ENCODE results near the gene ATP9A. TPM values are rescaled to one million over a fixed set of nuclear protein-coding genes. Genes with fewer than 3 reads are reported as not detected.

The ATP9A gene
- polyA plus RNA-seq, 12 donors, result 30.6 to 92.7 (median 60.4) TPM

DNA sequence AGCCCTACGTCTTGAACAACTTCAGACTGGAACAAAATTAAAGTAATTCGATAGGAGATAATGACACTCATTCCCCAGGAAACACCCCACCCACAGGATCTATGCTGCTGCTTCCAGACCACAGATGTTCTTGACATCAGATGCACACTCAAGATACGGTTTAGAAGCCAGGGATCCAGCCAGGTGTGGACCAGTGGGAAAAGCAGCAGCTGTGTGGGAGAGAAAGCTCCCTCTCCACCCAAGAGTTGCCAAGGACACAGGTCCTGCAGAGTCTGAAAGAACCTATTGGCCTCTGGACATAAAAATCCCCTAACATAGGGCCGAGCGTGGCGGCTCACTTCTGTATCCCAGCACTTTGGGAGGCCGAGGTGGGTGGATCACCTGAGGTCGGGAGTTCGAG, 133.9 kb downstream of the ATP9A start:
- DNase-seq, result peak; percentile 28

DNA sequence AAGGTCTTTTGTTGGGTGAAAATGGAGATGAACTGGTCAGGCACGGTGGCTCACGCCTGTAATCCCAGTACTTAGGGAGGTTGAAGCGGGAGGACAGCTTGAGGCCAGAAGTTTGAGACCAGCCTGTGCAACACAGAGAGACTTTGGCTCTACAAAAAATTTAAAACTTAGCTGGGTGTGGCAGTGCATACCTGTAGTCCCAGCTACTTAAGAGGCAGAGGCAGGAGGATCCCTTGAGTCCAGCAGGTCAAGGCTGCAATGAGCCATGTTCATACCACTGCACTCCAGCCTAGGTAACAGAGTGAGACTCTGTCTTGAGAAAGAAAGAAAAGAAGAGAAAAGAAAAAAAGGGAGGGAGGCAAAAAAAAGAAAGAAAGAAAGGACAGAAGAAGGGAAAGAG, 134.8 kb downstream of the ATP9A start:
- no peak for DNase-seq

DNA sequence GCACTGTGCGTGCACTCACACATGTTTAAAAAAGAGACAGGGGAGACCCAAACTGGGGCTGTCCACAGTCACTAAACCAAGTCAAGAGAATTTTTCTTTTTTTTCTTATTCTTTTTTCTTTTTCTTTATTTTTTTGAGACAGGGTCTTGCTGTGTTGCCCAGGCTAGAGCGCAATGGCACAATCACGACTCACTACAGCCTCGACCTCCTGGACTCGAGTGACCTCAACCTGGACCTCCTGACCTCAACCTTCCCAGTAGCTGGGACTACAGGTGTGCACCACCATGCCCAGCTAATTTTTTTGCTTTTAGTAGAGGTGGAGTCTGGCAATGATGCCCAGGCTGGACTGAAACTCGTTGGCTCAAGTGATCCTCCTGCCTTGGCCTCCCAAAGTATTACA, 136.2 kb downstream of the ATP9A start:
- no peak for DNase-seq

DNA sequence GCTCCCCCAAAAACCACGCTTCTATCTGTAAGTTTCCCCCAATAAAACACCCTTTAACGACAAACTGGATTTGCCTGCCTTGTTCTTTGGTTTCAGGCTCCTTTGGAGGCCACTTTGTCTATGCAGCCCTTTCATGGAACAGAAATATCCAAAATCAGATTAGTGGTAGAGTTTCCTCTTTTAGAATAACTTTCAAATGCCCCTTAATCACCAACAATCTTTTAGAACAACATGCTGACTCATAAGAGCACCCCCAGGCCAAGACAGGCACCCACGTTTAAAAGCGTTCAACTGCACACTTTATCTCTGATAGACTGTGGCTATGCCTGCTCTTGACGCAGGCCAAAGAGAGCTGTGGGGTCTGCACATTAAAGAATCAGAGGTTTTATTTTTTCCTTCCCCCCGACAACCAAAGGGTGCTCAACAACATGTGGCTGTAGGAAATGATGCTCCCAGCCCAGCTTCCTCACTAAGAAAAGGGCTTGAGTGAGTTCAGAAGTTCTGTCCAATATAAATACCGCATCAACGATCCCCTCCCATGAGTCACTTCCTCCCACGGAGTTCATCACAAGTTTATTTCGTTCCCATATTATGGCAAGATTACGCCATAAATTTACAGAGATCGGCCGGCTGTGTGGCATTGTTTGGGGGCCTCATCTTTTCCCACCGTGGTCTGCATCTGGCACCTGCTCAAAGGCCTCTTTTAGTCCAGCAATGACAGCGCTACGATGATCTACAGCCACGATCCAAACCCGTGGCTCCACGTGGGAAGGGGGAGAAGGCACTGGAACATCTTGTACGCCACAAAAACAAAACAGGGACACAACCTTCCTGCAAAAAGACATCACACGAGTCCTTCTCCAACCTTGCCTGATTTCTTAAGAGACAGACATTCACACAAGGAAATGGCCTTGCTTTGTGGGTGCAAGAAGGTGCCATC, 136.9 kb downstream of the ATP9A start:
- DNase-seq, result peak; percentile 84

DNA sequence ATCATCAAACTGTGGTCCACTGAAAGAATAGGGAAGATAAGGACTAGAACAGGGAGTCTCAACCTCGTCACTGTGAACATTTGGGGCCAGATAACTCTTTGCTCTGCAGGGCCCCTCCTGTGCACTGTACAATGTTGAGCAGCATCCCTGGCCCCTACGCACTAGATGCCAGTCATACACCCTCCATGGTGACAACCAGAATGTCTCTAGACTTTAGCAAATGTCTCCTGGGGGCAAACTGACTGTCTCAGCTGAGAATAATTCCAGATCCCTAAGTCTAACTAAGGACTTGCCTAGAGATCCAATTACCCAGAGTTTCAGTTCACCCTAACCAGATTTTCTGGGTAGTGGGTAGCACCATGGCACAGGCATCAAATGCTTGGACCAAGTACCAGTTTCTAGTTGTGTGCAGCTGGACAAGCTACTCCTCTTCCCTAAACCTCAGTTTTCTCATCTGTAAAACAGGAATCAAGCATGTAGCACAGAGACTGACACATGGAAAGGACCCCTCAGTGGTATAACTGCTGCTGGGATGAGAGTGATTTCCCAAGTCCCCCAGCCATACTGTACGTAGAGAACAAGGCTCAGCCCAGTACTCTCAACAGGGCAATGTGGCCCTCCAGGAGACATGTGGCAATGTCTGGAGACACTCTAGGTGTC, 138.7 kb downstream of the ATP9A start:
- DNase-seq, result no peak

DNA sequence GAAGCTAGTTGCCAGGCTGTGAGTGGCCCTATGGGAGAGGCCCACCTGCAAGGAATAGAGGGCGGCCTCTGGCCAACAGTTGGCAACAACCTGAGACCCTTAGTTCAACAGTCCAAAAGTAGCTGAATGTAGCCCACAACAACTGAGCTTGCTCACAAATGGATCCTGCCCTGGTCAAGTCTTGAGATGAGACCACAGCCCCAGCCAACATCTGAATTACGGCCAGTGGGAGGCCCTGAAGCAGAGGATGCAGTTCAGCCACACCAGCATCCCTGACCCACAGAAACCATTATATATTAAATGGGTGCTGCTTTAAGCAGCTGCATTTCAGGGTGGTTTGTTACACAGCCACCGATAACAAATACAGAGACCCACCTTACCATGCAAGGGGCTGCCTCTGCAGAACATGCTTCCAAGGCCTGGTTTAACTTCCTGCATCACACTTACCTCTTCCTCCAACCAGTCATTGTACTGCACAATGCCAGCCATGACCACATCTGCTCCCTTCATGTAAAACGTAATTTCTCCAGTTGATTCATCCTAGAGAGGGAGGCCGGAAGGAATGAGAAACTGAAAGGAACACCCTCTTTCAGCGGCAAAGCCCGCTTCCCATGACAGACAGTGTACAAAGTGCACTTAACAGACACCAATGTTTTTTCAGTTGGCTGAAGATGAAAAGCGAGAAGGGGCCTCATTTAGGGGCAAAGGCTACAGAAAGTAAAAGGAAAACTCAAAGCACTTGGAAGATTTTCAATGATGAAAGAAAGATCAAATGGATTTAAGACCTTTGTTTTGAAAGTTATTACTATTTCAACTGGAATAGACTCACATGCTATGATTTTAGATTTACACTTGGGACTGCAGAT, 139.4 kb downstream of the ATP9A start:
- no peak for DNase-seq

DNA sequence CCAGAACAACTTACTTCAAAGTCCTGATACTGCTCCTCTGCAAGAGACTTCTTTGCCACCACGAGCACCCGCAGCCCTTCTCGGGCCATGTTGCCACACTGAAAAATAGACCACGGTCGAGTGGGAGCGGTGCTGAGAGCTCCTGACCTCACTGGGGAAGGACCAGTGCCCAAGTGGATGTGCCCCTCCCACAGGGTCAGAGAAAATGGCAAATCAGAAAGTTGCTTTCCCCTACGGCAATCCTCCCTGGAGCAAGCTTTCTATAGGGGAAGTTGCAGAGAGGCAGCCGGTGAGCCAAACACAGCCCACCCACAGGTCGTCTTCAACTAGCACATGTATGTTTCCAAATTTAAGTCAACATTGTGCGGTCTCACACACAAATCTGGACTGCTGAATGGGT, 140.6 kb downstream of the ATP9A start:
- no peak for DNase-seq

DNA sequence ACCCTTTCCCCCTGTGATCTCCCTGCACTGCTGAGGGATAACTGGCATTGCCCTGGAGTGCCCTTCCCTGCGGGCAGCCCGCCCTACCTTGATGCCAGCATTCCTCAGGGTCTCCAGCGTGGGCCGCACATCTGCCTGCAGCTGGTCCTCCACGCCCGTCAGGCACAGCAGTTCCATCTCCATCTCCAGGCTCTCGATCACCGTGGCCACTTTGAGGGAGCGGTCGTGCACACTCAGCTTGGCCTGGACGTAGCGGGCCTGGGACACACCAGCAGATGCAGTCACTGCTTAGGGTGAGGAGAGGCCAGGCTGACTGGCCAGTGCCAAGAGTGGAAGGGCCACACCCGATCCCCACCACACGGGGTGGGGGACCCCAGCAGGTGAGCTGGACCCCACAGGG, 143.1 kb downstream of the ATP9A start:
- DNase-seq, result no peak

DNA sequence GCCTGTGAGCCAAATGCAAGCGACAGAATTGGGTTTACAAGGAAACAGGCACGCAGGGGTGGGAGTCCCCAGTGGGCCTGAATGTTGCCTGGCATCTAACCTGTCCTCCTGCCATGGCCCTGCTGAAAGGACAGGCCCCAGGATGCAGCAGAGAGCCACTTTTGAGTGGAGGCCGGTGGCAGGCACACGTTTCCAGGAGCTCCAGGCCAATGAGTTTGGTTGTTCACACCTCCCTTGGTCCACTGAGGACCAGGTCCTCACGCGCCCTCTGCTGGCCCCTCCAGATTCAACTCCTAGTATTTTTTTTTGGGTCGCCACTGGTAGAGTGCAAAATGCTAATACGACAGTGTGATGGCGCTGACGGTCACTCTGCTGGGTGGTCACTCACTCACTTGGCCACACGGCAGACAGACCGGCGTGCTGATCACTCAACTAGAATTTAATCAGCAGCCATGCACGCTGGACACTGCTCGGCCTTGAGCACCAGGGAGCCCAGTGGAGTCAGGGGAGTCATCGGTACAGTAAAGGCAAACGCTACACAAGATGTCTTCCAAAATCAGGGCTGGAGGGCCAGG, 143.9 kb downstream of the ATP9A start:
- peak; percentile 64 for DNase-seq

DNA sequence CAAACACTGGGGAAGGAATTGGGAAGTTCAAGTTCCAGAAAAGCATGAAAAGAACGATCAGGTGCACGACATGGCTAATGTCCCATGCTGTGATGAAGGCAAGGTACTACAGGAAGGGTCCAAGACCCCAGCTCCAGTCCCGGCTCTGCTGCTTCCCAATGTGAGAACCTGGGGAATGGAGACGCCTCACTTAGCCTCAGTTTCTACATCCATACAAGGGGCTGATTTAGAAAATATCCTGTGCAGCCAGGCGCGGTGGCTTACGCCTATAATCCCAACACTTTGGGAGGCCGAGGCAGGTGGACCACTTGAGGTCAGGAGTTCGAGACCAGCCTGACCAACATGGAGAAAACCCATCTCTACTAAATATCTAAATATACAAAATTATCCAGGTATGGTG, 144.9 kb downstream of the ATP9A start:
- no peak for DNase-seq

DNA sequence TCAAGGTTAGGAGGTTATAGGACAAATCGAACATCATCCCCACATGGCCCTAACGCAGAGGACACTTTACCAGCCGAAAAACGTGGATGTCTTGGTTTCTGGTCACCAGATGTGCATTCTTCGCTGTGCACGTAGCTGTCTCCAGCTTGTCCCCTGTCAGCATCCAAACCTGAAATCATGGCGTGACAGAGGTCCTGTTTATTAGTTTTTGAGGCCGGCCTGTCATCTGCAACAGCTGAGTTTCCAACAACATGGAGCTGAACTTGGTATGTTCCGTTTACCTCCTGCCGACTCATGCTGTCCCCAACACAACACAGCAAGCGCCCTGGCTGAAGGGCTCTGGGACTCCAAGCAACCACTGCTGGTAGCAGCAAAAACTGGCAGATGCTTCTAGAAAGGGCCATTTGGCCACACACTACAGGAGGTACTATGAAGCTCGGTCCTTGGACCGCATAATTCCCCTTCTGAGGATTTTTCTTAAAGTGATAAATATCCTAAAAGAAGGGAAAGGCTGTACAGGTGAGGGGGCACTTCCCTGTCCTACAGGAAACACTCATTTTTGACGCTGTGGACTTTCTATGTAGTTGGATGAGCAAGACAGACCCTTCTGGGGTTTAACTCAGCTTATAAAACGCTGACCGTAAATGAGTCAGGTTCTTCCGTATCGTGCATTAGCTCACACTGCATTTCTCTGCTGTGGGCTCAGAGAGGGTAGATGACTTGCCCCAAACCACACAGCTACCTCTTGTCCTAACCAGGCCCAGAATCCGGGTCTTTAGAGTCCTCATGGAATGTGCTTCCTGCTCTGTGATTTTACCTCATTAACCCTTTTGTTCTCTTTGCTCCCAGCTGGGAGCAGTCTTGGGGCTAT, 146.0 kb downstream of the ATP9A start:
- no peak for DNase-seq

DNA sequence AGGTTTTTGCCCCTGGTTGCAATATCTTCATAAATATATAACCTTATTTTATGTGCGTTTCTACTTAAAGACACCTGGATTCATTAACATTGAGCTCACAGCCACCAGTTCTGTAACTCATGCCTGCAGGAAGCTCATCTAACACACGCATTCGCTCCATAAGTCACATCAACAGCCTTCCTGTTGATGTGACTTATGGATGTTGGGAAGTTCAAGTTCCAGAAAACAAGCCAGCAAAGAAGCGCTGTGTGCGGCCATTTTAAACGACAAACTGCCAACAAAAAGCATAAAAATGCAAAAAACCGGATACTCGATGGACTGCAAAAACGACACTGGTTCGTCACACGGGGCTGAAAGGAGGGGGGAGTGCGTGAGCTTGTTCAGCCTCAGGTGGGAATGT, 147.8 kb downstream of the ATP9A start:
- no peak for DNase-seq

DNA sequence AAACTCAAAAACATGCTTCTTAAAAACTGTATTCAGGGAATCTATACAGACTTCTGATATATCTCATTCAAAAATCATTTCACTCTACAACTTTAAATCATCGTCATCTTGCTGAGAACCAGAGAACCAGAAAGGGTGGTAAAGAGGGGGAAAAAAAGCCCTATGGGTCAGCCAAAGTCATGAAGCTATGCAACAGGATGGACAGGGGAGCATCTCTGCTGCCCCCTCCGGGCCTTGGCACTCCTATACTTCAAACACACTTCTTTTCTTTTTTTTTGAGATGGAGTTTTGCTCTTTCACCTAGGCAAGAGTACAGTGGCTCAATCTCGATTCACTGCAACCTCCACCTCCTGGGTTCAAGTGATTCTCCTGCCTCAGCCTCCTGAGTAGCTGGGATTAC, 152.1 kb downstream of the ATP9A start:
- DNase-seq, result no peak

DNA sequence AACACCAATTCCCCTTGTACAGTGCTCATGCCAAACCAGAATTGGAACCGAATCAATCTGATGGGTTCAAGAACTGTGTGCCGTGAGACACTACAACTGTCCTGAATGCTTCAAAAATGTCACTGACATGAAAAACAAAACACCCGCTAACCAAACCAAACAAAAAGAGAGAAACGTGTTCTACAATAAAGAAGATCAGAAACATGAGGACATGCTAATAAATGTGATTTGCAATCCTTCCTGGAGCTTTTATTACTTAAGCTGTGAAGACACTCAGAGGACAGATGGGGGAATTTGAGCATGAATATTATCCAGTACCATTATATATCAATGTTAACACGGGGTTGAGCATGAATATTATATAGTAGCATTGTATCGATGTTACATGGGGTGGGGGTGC, 153.5 kb downstream of the ATP9A start:
- DNase-seq, result no peak

DNA sequence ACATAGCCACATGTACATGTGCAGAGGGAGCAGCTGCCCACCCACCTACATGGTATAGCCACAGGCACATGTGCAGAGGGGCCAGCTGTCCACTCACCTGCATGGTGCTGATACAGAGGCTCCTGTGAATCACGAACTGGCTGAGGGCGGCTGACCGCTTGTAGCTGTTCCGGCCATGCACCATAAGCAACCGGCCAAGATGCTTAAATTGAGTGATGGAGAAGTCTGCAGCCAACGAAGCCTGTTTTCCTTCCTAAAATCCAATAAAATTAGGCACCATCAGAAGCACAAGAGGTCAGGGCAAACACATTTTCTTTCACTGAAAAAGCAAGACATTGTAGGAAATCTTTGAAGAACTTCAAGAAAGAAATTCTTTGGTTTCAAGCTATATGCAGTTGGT, 154.6 kb downstream of the ATP9A start:
- no peak for DNase-seq

DNA sequence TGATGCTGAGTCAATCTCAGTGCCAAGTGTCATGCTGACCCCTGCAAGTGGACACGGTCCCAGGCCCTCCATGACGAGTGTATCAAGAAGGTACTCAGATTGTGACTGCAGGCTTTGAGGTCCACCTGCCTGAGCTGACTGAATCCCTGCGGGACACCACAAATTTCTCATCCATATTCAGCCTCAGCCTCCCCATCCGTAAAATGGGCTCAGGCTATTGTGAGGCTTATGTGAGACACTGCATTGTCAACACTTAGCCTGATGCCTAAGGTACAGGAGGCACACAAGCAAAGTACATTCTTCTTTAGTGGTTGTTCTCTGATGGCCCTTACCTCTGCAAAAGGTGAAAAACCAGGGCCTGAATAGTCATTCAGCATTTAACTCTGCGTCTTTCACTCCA, 155.3 kb downstream of the ATP9A start:
- DNase-seq, result no peak

DNA sequence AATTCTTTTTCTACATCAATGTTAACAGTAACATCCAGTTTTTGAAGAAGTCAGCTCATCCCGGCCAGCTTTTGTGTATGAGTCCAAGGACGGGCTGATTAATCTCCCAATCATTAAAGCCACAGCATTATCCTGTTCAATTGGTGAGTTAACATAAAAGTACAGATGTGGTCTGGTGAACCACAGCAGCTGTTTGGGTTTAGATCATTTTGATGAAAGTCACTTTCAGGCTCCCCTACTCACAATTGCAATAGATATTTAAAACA, 156.6 kb downstream of the ATP9A start:
- DNase-seq, result no peak

DNA sequence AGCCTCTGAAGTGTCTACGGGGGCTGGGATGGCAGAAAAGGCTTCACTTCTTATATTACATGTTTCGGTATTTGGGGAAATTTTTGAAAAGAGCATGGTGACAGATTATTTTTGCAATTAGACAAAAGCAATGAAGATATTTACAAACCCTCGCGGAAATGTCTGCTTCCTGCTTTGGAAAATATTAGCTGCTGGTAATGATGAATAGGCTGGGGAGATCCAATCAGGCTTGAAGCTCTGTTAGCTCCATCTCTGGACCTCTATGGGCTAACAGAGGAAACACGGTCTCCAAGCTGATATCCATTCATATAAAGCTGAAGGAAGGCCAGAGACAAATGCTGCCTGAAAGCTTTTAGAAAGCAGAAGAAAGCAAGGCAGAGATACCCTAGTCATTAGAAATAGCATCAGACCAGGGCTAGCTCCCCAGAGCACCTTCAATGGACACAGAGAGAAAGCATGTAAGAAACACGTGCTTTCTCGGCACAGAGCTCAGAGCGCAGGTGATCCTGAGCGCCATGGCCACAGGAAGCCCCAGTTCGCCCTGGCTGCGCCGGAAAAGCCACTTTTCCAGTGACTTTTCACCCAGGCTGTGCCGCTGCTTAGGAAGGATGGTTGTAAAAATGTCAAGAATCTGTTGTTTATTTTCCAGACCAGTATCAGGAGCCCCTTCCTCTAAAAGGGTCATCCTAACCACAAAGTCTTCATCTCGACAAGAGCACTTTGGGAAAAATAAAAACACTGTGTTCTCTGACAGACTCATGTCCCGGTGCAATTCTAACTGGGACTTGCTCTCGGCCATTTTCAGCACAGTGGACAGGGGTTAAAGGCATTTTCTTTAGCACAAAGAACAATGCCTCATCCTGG, 157.2 kb downstream of the ATP9A start:
- DNase-seq, result no peak

DNA sequence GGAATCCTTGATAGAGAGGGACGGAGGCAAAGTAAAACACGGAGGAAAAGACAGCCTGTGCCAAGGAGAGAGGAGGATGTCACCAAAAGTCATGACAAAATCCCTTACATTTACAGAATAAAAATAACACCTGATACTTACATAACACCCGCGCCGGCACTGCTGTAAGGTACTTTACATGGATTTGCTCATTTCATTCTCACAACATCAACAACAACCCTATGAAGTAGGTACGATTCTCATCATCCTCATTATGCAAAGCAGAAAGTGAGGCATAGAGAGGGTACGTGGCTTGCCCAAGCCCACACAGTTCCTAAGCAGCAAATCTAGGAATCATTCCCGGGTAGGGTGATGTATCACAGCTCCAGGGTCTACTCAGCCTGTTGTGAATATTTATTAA, 158.1 kb downstream of the ATP9A start:
- DNase-seq, result no peak

DNA sequence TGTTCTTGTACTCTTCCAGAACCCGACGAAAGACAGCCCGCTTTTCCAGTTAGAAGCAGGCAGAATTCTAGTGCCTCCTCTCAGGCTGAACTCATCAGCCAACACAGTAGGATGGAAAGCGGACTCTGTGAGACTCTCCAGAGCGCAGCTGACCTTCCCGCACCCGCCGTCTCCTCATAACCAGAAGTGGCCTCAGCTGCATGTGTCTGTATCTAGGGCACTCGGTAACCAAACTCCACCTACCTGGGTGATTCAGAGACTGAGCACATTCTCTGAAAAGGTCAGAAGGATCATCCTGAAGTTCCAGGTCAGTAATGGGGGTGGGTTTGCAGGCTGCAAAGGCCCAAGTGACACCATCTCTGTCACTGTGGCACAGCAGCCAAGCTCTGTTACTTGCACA, 158.9 kb downstream of the ATP9A start:
- no peak for DNase-seq
